ENCODE measurements around the gene SH2D4B. TPM values are rescaled to one million over a fixed set of nuclear protein-coding genes. Genes with fewer than 3 reads are reported as not detected.

Gene SH2D4B
- total RNA-seq, 1 donor from 2014 or later, result not detected

GRCh38 chr10:80681142-80681541 lies 143.4 kb downstream of the SH2D4B start:
- H3K36me3 ChIP-seq (ENCODE audit: control insufficient read depth, insufficient read depth, low read length), result no peaks in the 10 kb centered on the region
- H3K4me3 ChIP-seq (ENCODE audit: low read depth, low read length), result no peak overlapping the region
- no peak for DNase-seq (ENCODE audit: low read depth)
- no peak for TF ChIP-seq CTCF (IDR thresholded peaks at IDR 0.05; ENCODE audit: insufficient read depth, low read length, poor library complexity, severe bottlenecking)
- no peaks in the 10 kb centered on the region for H3K27me3 ChIP-seq (ENCODE audit: control insufficient read depth, insufficient read depth, low read length)

GRCh38 chr10:80684259-80684658 lies 146.6 kb downstream of the SH2D4B start:
- H3K36me3 ChIP-seq (ENCODE audit: control insufficient read depth, insufficient read depth, low read length), result no peaks in the 10 kb centered on the region
- no peak for DNase-seq (ENCODE audit: low read depth)
- H3K27me3 ChIP-seq (ENCODE audit: control insufficient read depth, insufficient read depth, low read length), result no peaks in the 10 kb centered on the region
- TF ChIP-seq CTCF (IDR thresholded peaks at IDR 0.05; ENCODE audit: insufficient read depth, low read length, poor library complexity, severe bottlenecking), result no peak
- no peak overlapping the region for H3K4me3 ChIP-seq (ENCODE audit: low read depth, low read length)

GRCh38 chr10:80685355-80685754 lies 147.7 kb downstream of the SH2D4B start:
- Histone ChIP-seq H3K4me3 (ENCODE audit: low read depth, low read length) (no peak overlapping the region), H3K36me3 (ENCODE audit: control insufficient read depth, insufficient read depth, low read length) (no peaks in the 10 kb centered on the region), H3K27me3 (ENCODE audit: control insufficient read depth, insufficient read depth, low read length) (no peaks in the 10 kb centered on the region)
- DNase-seq (ENCODE audit: low read depth), result no peak
- no peak for TF ChIP-seq CTCF (IDR thresholded peaks at IDR 0.05; ENCODE audit: insufficient read depth, low read length, poor library complexity, severe bottlenecking)

GRCh38 chr10:80686734-80687475 lies 149.2 kb downstream of the SH2D4B start:
- no peaks in the 10 kb centered on the region for H3K36me3 ChIP-seq (ENCODE audit: control insufficient read depth, insufficient read depth, low read length)
- no peak for DNase-seq (ENCODE audit: low read depth)
- H3K27me3 ChIP-seq (ENCODE audit: control insufficient read depth, insufficient read depth, low read length), result no peaks in the 10 kb centered on the region
- no peak overlapping the region for H3K4me3 ChIP-seq (ENCODE audit: low read depth, low read length)
- no peak for TF ChIP-seq CTCF (IDR thresholded peaks at IDR 0.05; ENCODE audit: insufficient read depth, low read length, poor library complexity, severe bottlenecking)

GRCh38 chr10:80687476-80687789 lies 149.7 kb downstream of the SH2D4B start:
- no peak for DNase-seq (ENCODE audit: low read depth)
- Histone ChIP-seq H3K36me3 (ENCODE audit: control insufficient read depth, insufficient read depth, low read length) (no peaks in the 10 kb centered on the region), H3K27me3 (ENCODE audit: control insufficient read depth, insufficient read depth, low read length) (no peaks in the 10 kb centered on the region), H3K4me3 (ENCODE audit: low read depth, low read length) (no peak overlapping the region)
- TF ChIP-seq CTCF (IDR thresholded peaks at IDR 0.05; ENCODE audit: insufficient read depth, low read length, poor library complexity, severe bottlenecking), result no peak

GRCh38 chr10:80690434-80690833 lies 152.7 kb downstream of the SH2D4B start:
- no peak for DNase-seq (ENCODE audit: low read depth)
- TF ChIP-seq CTCF (IDR thresholded peaks at IDR 0.05; ENCODE audit: insufficient read depth, low read length, poor library complexity, severe bottlenecking), result no peak
- H3K4me3 ChIP-seq (ENCODE audit: low read depth, low read length), result no peak overlapping the region
- H3K27me3 ChIP-seq (ENCODE audit: control insufficient read depth, insufficient read depth, low read length), result no peaks in the 10 kb centered on the region
- no peaks in the 10 kb centered on the region for H3K36me3 ChIP-seq (ENCODE audit: control insufficient read depth, insufficient read depth, low read length)

Measured in kidney epithelial cell (primary cell).